Measurements from ENCODE around the gene KLB. TPM values are rescaled to one million over a fixed set of nuclear protein-coding genes. Genes with fewer than 3 reads are reported as not detected.
"Not testable (repeated sequence)": the region's sequence is repeated elsewhere in the genome, so short reads cannot be mapped to it uniquely, and the experiment has no call there.

The KLB gene
- total RNA-seq, 4 donors from 2014 or later, result 0.66 to 1.8 (median 1.3) TPM; not detected in 1

GRCh38 chr4:39452153-39452859 is 45.6 kb downstream of the KLB start:
- no peak for DNase-seq
- Histone ChIP-seq H3K9me3 (no peaks in the 10 kb centered on the region), H3K4me1 (peaks cover 0 to 16% (median 3%) of the 10 kb centered on the region in 4 donors), H3K4me3 (no peak overlapping the region), H3K27me3 (no peaks in the 10 kb centered on the region), H3K27ac (no peak overlapping the region), H3K36me3 (peaks cover 0 to 61% (median 0%) of the 10 kb centered on the region in 3 donors)
- no peak for TF ChIP-seq POLR2A (IDR thresholded peaks at IDR 0.05)
- TF ChIP-seq, protein P1, sequence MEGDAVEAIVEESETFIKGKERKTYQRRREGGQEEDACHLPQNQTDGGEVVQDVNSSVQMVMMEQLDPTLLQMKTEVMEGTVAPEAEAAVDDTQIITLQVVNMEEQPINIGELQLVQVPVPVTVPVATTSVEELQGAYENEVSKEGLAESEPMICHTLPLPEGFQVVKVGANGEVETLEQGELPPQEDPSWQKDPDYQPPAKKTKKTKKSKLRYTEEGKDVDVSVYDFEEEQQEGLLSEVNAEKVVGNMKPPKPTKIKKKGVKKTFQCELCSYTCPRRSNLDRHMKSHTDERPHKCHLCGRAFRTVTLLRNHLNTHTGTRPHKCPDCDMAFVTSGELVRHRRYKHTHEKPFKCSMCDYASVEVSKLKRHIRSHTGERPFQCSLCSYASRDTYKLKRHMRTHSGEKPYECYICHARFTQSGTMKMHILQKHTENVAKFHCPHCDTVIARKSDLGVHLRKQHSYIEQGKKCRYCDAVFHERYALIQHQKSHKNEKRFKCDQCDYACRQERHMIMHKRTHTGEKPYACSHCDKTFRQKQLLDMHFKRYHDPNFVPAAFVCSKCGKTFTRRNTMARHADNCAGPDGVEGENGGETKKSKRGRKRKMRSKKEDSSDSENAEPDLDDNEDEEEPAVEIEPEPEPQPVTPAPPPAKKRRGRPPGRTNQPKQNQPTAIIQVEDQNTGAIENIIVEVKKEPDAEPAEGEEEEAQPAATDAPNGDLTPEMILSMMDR (IDR thresholded peaks at IDR 0.05), result no peak

GRCh38 chr4:39452860-39453587 is 46.3 kb downstream of the KLB start:
- DNase-seq, result no peak
- no peak overlapping the region for H3K4me3 ChIP-seq
- H3K36me3 ChIP-seq, result peaks cover 0 to 64% (median 0%) of the 10 kb centered on the region in 3 donors
- peaks cover 0 to 15% (median 7%) of the 10 kb centered on the region in 4 donors for H3K4me1 ChIP-seq
- H3K27ac ChIP-seq, result no peak overlapping the region
- TF ChIP-seq, protein P1 (IDR thresholded peaks at IDR 0.05), result no peak
- TF ChIP-seq POLR2A (IDR thresholded peaks at IDR 0.05), result no peak
- H3K27me3 ChIP-seq, result no peaks in the 10 kb centered on the region
- H3K9me3 ChIP-seq, result no peaks in the 10 kb centered on the region

DNA sequence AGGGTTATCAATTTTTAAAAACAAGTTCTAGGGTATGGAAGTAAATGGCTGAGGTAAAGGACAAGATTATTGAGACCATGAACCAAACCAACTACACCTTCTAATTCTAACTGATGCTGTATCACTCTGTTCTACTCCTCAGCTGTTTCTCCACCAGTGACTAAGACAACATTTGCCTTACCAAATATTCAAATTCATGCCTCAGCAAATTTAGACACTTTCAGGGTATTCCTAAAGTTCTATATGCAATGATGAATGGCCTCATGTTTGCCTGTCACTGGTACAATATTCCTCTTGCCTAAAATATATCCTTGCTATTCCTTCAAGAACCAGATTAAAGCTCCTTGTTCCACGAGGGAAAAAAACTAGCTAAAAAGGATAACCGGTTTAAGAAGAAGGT is 47.0 kb downstream of the KLB start:
- Histone ChIP-seq H3K9me3 (no peaks in the 10 kb centered on the region), H3K4me1 (peaks cover 0 to 14% (median 7%) of the 10 kb centered on the region in 4 donors), H3K27ac (no peak overlapping the region), H3K27me3 (no peaks in the 10 kb centered on the region), H3K36me3 (peaks cover 0 to 64% (median 0%) of the 10 kb centered on the region in 3 donors), H3K4me3 (no peak overlapping the region)
- DNase-seq, result no peak
- TF ChIP-seq, protein P1 (IDR thresholded peaks at IDR 0.05), result no peak
- TF ChIP-seq POLR2A (IDR thresholded peaks at IDR 0.05), result no peak

GRCh38 chr4:39455486-39455885 is 48.8 kb downstream of the KLB start:
- no peaks in the 10 kb centered on the region for H3K27me3 ChIP-seq
- no peak for DNase-seq
- H3K4me3 ChIP-seq, result no peak overlapping the region
- H3K36me3 ChIP-seq, result peaks cover 0 to 64% (median 0%) of the 10 kb centered on the region in 3 donors
- H3K27ac ChIP-seq, result no peak overlapping the region
- no peaks in the 10 kb centered on the region for H3K9me3 ChIP-seq
- H3K4me1 ChIP-seq, result peaks cover 3 to 14% (median 7%) of the 10 kb centered on the region in 4 donors
- TF ChIP-seq, protein P1 (IDR thresholded peaks at IDR 0.05), result no peak
- no peak for TF ChIP-seq POLR2A (IDR thresholded peaks at IDR 0.05)

- peak overlapping the region in 3 of 4 donors; percentile 74 to 93 (median 76) for H3K4me3 ChIP-seq
- peak overlapping the region in 3 of 4 donors; percentile 93 to 97 (median 97) for H3K27ac ChIP-seq
- DNase-seq, result no peak
- H3K27me3 ChIP-seq, result no peaks in the 10 kb centered on the region
- peaks cover 0 to 54% (median 0%) of the 10 kb centered on the region in 3 donors for H3K36me3 ChIP-seq
- H3K4me1 ChIP-seq, result peaks cover 3 to 14% (median 7%) of the 10 kb centered on the region in 4 donors
- TF ChIP-seq, protein P1 (IDR thresholded peaks at IDR 0.05), result no peak
- no peak for TF ChIP-seq POLR2A (IDR thresholded peaks at IDR 0.05)
- no peaks in the 10 kb centered on the region for H3K9me3 ChIP-seq
These were observed 50.4 kb downstream of the KLB start for GRCh38 chr4:39456946-39457763.

- H3K9me3 ChIP-seq, DNase-seq, H3K27me3 ChIP-seq: not testable (repeated sequence)
- peak overlapping the region; percentile 61 to 93 (median 75) for H3K4me3 ChIP-seq
- H3K36me3 ChIP-seq, result peaks cover 0 to 54% (median 0%) of the 10 kb centered on the region in 3 donors
- H3K27ac ChIP-seq, result peak overlapping the region; percentile 89 to 97 (median 95)
- peaks cover 3 to 14% (median 7%) of the 10 kb centered on the region in 4 donors for H3K4me1 ChIP-seq
These were observed 51.4 kb downstream of the KLB start for GRCh38 chr4:39458161-39458504.

All from Peyer's patch (tissue), 4 donors.